ENCODE measurements around the gene ATP10B. TPM values are rescaled to one million over a fixed set of nuclear protein-coding genes. Genes with fewer than 3 reads are reported as not detected.

The ATP10B gene
- polyA plus RNA-seq, 1 donor (not counting 4 experiments of a cell fraction or from before 2014, with no cell fraction given): 0.25 TPM

- H3K79me2 ChIP-seq (ENCODE audit: control insufficient read depth, insufficient read depth, low read length): no peaks in the 10 kb centered on the region
- no peaks in the 10 kb centered on the region for H3K27me3 ChIP-seq (ENCODE audit: control insufficient read depth, extremely low read depth, insufficient read depth, low read length)
- H3K4me1 ChIP-seq (ENCODE audit: control insufficient read depth, extremely low read depth, insufficient read depth, low read length): no peaks in the 10 kb centered on the region
- H3K4me2 ChIP-seq (ENCODE audit: control insufficient read depth, extremely low read depth, insufficient read depth, low read depth, low read length): no peak overlapping the region
- no peak overlapping the region for H3K27ac ChIP-seq (ENCODE audit: control insufficient read depth, insufficient read depth, low read length)
- no peak overlapping the region for H2AFZ ChIP-seq (ENCODE audit: control insufficient read depth, low read length)
- no peaks in the 10 kb centered on the region for H4K20me1 ChIP-seq (ENCODE audit: control insufficient read depth, extremely low read depth, insufficient read depth, low read length)
- H3K9me3 ChIP-seq (ENCODE audit: control insufficient read depth, low read depth, low read length): no peaks in the 10 kb centered on the region
- H3K4me3 ChIP-seq (ENCODE audit: control insufficient read depth in 2 of 3, extremely low read depth in 1 of 3, insufficient read depth in 2 of 3, low read depth in 1 of 3, low read length in 3 of 3): no peak overlapping the region
- dilution Hi-C loops (cut with MboI; ENCODE audit: extremely low pct_ligation_motif_present, low sequenced_read_pairs): no loop called here
- FAIRE-seq (no peak), DNase-seq (ENCODE audit: low read depth, low spot score) (no peak)
- no peaks in the 10 kb centered on the region for H3K9me1 ChIP-seq (ENCODE audit: control insufficient read depth, extremely low read depth, insufficient read depth, low read length)
- no peaks in the 10 kb centered on the region for H3K36me3 ChIP-seq (ENCODE audit: control insufficient read depth in 2 of 2, extremely low read depth in 1 of 2, insufficient read depth in 2 of 2, low read length in 2 of 2)
- no peak overlapping the region for H3K9ac ChIP-seq (ENCODE audit: control insufficient read depth, extremely low read depth, insufficient read depth, low read length)
- no peak for TF ChIP-seq CTCF (optimal IDR thresholded peaks at IDR 0.05 in 1 of 3, IDR thresholded peaks at IDR 0.05 in 1 of 3, conservative IDR thresholded peaks at IDR 0.05 in 1 of 3; ENCODE audit: extremely low read depth in 1 of 3, insufficient read depth in 2 of 3, low read length in 3 of 3)
- TF ChIP-seq EZH2 (IDR thresholded peaks at IDR 0.05; ENCODE audit: low read length): no peak
Measured at GRCh38 chr5:160744268-160745101, 107.5 kb downstream of the ATP10B start.

- H3K4me3 ChIP-seq (ENCODE audit: control insufficient read depth in 2 of 3, extremely low read depth in 1 of 3, insufficient read depth in 2 of 3, low read depth in 1 of 3, low read length in 3 of 3): no peak overlapping the region
- H3K9me3 ChIP-seq (ENCODE audit: control insufficient read depth, low read depth, low read length): no peaks in the 10 kb centered on the region
- no peak for TF ChIP-seq EZH2 (IDR thresholded peaks at IDR 0.05; ENCODE audit: low read length)
- no peak for TF ChIP-seq CTCF (optimal IDR thresholded peaks at IDR 0.05 in 1 of 3, IDR thresholded peaks at IDR 0.05 in 1 of 3, conservative IDR thresholded peaks at IDR 0.05 in 1 of 3; ENCODE audit: extremely low read depth in 1 of 3, insufficient read depth in 2 of 3, low read length in 3 of 3)
Measured at GRCh38 chr5:160743027-160743426, 109.0 kb downstream of the ATP10B start.

More at GRCh38 chr5:160743027-160743426, 109.0 kb downstream of the ATP10B start:
- no peaks in the 10 kb centered on the region for H3K36me3 ChIP-seq (ENCODE audit: control insufficient read depth in 2 of 2, extremely low read depth in 1 of 2, insufficient read depth in 2 of 2, low read length in 2 of 2)
- dilution Hi-C loops (cut with MboI; ENCODE audit: extremely low pct_ligation_motif_present, low sequenced_read_pairs): no loop called here
- H4K20me1 ChIP-seq (ENCODE audit: control insufficient read depth, extremely low read depth, insufficient read depth, low read length): no peaks in the 10 kb centered on the region
- H3K27ac ChIP-seq (ENCODE audit: control insufficient read depth, insufficient read depth, low read length): no peak overlapping the region
- no peaks in the 10 kb centered on the region for H3K9me1 ChIP-seq (ENCODE audit: control insufficient read depth, extremely low read depth, insufficient read depth, low read length)
- DNase-seq (ENCODE audit: low read depth, low spot score): no peak
- no peak for FAIRE-seq
- H3K9ac ChIP-seq (ENCODE audit: control insufficient read depth, extremely low read depth, insufficient read depth, low read length): no peak overlapping the region
- H3K27me3 ChIP-seq (ENCODE audit: control insufficient read depth, extremely low read depth, insufficient read depth, low read length): no peaks in the 10 kb centered on the region
- H3K4me1 ChIP-seq (ENCODE audit: control insufficient read depth, extremely low read depth, insufficient read depth, low read length): no peaks in the 10 kb centered on the region
- H3K79me2 ChIP-seq (ENCODE audit: control insufficient read depth, insufficient read depth, low read length): no peaks in the 10 kb centered on the region
- H2AFZ ChIP-seq (ENCODE audit: control insufficient read depth, low read length): no peak overlapping the region
- no peak overlapping the region for H3K4me2 ChIP-seq (ENCODE audit: control insufficient read depth, extremely low read depth, insufficient read depth, low read depth, low read length)

All from keratinocyte (primary cell).